Common myeloid progenitor, CD34-positive (primary cell): ENCODE results near the gene SNX1.

Source experiments
- CTCF ChIA-PET: fragments of 350-600 bp; sonication (Branson Sonifier 250); formaldehyde crosslinking; loops from one replicate; lab custom pipeline; 2021; ENCODE audit warnings: antibody characterized with exemption; lab: Charles Lee
- POLR2A ChIA-PET: fragments of 350-600 bp; sonication (Branson Sonifier 250); formaldehyde crosslinking; loops from one replicate; lab custom pipeline; 2021; ENCODE audit warnings: antibody characterized with exemption; lab: Charles Lee
- DNase-seq, 3 donors: peaks; one replicate each; pipeline versions ENCODE4 v3.0.0 to v3.0.0-alpha.2; 2013
- H3K27ac ChIP-seq, 2 experiments: 1 replicate in 1 of 2; 2 replicates in 1 of 2; pipeline ENCODE4 v1.7.0; 2013; ENCODE audit warnings: inconsistent platforms in 2 of 2, low read length in 2 of 2, mild to moderate bottlenecking in 2 of 2, low read depth in 1 of 2, moderate library complexity in 1 of 2; ENCODE audit not compliant: severe bottlenecking in 2 of 2, insufficient read depth in 1 of 2, poor library complexity in 1 of 2
- H3K27me3 ChIP-seq, 5 experiments: replicated peaks in 2 of 5; 1 replicate in 3 of 5; 2 replicates in 2 of 5; pipeline versions ENCODE4 v1.6.1 to v1.7.0; 2013; ENCODE audit warnings: low read length in 4 of 5, mild to moderate bottlenecking in 2 of 5, moderate library complexity in 2 of 5, inconsistent platforms in 1 of 5; ENCODE audit not compliant: insufficient read depth in 5 of 5, control insufficient read depth in 4 of 5
- H3K36me3 ChIP-seq, 4 experiments: 1 replicate in 2 of 4; 2 replicates in 2 of 4; pipeline versions ENCODE4 v1.6.1 to v1.7.0; 2013; ENCODE audit warnings: low read length in 3 of 4, control low read depth in 1 of 4, mild to moderate bottlenecking in 1 of 4; ENCODE audit not compliant: control insufficient read depth in 4 of 4, insufficient read depth in 4 of 4
- H3K4me1 ChIP-seq, 4 experiments: 1 replicate in 3 of 4; 2 replicates in 1 of 4; pipeline versions ENCODE4 v1.6.1 to v1.7.1; 2013; ENCODE audit warnings: low read length in 3 of 4, mild to moderate bottlenecking in 3 of 4, control low read depth in 1 of 4, inconsistent platforms in 1 of 4, moderate library complexity in 1 of 4; ENCODE audit not compliant: control insufficient read depth in 4 of 4, insufficient read depth in 4 of 4; ENCODE audit errors: control extremely low read depth in 1 of 4
- H3K4me3 ChIP-seq, 7 experiments: 1 replicate in 4 of 7; 2 replicates in 3 of 7; pipeline versions ENCODE4 v1.5.1 to v1.7.0; 2013; ENCODE audit warnings: mild to moderate bottlenecking in 7 of 7, low read length in 6 of 7, moderate library complexity in 6 of 7, inconsistent platforms in 2 of 7, low read depth in 2 of 7, control low read depth in 1 of 7; ENCODE audit not compliant: insufficient read depth in 4 of 7, control insufficient read depth in 1 of 7; ENCODE audit errors: extremely low read depth in 1 of 7
- H3K9me3 ChIP-seq, 5 experiments: 1 replicate in 4 of 5; 2 replicates in 1 of 5; pipeline versions ENCODE4 v1.6.1 to v1.7.1; 2013; ENCODE audit warnings: low read length in 4 of 5, mild to moderate bottlenecking in 2 of 5, inconsistent platforms in 1 of 5, low read depth in 1 of 5, moderate library complexity in 1 of 5; ENCODE audit not compliant: control insufficient read depth in 4 of 5, insufficient read depth in 2 of 5; ENCODE audit errors: control extremely low read depth in 1 of 5
- WGBS: methylation state at CpG from one replicate; pipeline ENCODE4 v1.1.5; 2013; ENCODE audit not compliant: insufficient coverage; 5-methylcytosine and 5-hydroxymethylcytosine counted together

Gene SNX1

DNA sequence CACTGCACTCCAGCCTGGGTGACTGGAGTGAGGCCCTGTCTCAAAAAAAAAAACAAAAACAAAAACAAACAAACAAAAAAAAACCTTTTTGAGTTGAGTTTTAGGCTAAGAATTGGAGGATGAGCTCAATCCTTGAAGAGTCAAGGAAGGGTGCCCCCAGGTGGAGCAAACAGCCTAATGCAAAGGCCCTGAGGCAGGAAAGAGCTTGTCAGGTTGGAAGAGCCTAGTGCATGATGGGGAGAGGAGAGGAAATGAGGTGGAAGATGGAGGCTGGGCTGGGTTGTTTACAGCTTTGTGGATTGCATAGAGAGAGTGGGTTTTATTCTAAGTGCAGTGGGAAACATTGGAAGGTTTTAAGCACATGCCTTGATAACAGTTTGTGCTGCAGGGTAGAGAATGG, 53.6 kb downstream of the SNX1 start:
- Histone ChIP-seq H3K27me3 (peaks cover 0 to 29% (median 9%) of the 10 kb centered on the region in 5 experiments), H3K27ac (no peak overlapping the region), H3K4me3 (no peak overlapping the region), H3K36me3 (peaks cover 3 to 21% (median 10%) of the 10 kb centered on the region in 4 experiments), H3K4me1 (peaks cover 0 to 37% (median 22%) of the 10 kb centered on the region in 4 experiments), H3K9me3 (no peaks in the 10 kb centered on the region)
- ChIA-PET POLR2A (no interaction called here), CTCF (interaction anchor here (1.1 to 1.6 kb wide), 3 partner anchors 8 to 48 kb away, joined by 4 read pairs; no protein-coding TSS in a partner anchor)
- no peak for DNase-seq

DNA sequence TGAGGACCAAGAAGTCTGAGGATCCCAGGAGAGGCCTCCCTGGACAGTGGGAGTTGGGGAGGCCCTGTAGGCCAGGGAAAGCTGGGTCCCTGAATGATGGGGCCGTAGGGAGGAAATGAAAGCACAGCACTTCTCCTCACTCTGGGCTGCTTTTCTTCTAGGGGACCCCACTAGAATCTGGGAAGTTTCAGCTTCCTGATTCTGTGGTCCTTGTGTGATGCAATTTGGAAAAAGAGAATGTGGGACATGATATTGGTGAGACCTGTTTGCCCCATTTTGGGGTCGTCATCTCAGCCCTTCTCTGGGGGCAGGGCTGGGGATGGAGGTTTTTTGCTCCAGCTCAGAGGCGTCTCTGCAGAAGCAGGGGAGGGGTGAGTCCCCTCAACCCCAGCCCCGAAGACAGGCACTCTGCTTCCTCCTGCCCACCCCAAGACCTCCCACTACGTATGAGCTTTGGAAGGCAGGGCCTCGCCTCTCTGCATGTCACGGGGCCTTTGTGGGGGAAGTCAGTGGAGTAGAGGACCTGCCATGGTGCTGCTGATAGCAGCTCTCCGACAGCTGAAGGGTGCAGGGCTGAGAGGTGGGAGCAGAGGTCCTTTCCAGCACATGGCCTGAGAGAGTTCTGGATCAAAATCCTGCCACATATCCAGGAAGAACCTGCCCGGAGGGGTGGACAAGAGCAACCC, 54.3 kb downstream of the SNX1 start:
- peak in 2 of 3 donors; percentile 63 to 81 for DNase-seq
- Histone ChIP-seq H3K27ac (no peak overlapping the region), H3K4me3 (peak overlapping the region in 1 of 7 experiments; percentile 11), H3K9me3 (no peaks in the 10 kb centered on the region), H3K27me3 (peaks cover 0 to 29% (median 9%) of the 10 kb centered on the region in 5 experiments), H3K4me1 (peaks cover 0 to 37% (median 22%) of the 10 kb centered on the region in 4 experiments), H3K36me3 (peaks cover 3 to 18% (median 11%) of the 10 kb centered on the region in 4 experiments)
- 44% methylated on average over 6 of the region's 9 CpGs for WGBS
- CTCF ChIA-PET, result interaction anchor here (0.9 to 1.6 kb wide), 4 partner anchors 8 to 48 kb away, joined by 4 read pairs; no protein-coding TSS in a partner anchor
- POLR2A ChIA-PET, result no interaction called here

DNA sequence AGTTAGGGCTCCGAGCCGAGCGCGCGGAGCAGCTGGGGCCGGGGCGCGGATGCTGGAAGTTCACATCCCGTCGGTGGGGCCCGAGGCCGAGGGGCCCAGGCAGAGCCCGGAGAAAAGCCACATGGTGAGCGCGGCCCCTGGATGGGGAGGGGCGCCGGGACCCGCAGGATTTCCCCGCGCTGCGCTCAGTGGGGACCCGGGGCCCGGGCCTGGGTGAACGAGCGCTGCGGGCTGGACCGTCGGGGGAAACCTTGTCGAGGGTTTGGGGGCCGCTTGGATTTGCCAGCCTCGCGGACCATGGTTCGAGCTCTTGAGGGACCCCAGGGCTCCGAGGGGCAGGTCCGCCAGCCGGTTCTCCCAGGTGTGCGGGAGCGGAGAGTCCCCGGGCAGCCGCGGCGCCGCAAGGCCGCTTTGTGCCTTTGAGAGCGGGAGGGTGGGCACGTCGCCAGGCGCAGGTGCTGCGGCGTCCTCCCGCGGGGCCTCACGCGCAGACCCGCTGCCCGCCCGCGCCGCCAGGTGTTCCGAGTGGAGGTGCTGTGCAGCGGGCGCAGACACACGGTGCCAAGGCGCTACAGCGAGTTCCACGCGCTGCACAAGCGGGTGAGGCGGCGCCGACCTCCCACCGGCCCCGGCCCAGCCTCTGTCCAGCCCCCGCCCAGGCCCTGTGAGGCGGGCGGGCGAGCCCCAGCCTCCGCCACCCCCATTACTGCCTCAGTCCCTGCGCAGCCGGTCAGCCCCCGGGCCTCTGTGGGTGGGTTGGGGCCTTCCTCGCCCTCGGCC, 56.1 kb downstream of the SNX1 start, which contains the start of gene SNX22:
Gene SNX22, plus strand, starts transcription at position 5 of the 780 bp plus-strand sequence. Its CDS starts 45 bp downstream, at position 50.
- H3K9me3 ChIP-seq, result no peaks in the 10 kb centered on the region
- H3K36me3 ChIP-seq, result peaks cover 5 to 29% (median 23%) of the 10 kb centered on the region in 4 experiments
- ChIA-PET CTCF (interaction anchor here (1.4 to 3.2 kb wide), 2 partner anchors 11 to 59 kb away, joined by 4 to 27 read pairs; partner anchors contain the start of genes CIAO2A and PPIB), POLR2A (interaction anchor here (1.0 kb wide), 1 partner anchor 66 kb away, joined by 3 read pairs; no protein-coding TSS in a partner anchor)
- H3K4me1 ChIP-seq, result peaks cover 0 to 37% (median 22%) of the 10 kb centered on the region in 4 experiments
- 3% methylated on average over 51 of the region's 83 CpGs for WGBS
- H3K4me3 ChIP-seq, result peak within 1 kb of the TSS; percentile 19 to 78 (median 63)
- no peak within 1 kb of the TSS for H3K27ac ChIP-seq
- peaks cover 0 to 29% (median 9%) of the 10 kb centered on the region in 5 experiments for H3K27me3 ChIP-seq
- DNase-seq, result peak in 2 of 3 donors; percentile 33 to 42

DNA sequence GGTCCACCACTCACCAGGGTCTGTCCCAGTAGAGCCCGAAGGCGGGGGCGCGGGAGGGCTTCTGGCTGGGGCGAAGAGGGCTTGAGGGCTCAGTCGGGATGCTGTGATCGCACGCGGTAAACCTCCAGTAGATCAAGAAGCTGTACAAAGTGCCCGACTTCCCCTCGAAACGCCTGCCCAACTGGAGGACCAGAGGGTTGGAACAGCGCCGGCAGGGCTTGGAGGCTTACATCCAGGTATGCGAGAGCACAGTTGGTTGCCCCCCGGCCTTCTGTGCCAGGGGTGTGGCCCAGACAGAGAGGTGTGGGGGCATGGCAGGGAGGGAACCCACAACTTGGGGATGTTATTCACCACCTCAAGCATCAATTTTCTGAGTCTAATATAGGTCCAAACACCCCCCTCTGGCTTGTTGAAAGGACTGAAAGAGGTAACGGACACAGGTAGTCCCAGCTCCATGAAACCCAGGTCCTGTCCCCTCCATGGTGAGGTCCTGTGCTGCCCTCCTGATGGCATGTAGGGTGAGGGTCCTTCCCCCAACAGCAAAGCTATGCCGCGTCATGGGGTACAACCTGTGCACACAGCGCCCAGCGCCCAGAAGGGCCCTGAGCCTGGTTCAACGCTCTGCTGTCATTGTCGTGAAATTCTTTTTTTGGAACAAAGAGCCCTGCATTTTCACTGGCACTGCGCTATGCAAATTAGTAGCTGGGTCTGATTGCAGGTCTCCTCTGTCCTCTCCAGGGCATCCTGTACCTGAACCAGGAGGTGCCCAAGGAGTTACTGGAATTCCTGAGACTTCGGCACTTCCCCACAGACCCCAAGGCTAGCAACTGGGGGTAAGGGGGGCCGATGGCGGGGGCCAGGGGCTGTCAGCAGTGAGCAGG, 57.0 kb downstream of the SNX1 start:
- Histone ChIP-seq H3K9me3 (no peaks in the 10 kb centered on the region), H3K36me3 (peaks cover 7 to 37% (median 31%) of the 10 kb centered on the region in 4 experiments), H3K27ac (no peak overlapping the region), H3K4me1 (peaks cover 0 to 37% (median 22%) of the 10 kb centered on the region in 4 experiments), H3K27me3 (peaks cover 0 to 29% (median 9%) of the 10 kb centered on the region in 5 experiments), H3K4me3 (peak overlapping the region in 4 of 7 experiments; percentile 39 to 78 (median 68))
- POLR2A ChIA-PET, result interaction anchor here (0.6 to 2.1 kb wide), 4 partner anchors 10 to 758 kb away, joined by 3 to 15 read pairs (median 5); partner anchors contain the start of genes PPIB and SNX1
- WGBS, result 23% methylated on average over 21 of the region's 27 CpGs
- DNase-seq, result peak in 2 of 3 donors; percentile 45 to 48
- CTCF ChIA-PET, result interaction anchor here (1.1 to 3.2 kb wide), 9 partner anchors 9 to 67 kb away, joined by 3 to 27 read pairs (median 6); partner anchors contain the start of genes CIAO2A and PPIB

DNA sequence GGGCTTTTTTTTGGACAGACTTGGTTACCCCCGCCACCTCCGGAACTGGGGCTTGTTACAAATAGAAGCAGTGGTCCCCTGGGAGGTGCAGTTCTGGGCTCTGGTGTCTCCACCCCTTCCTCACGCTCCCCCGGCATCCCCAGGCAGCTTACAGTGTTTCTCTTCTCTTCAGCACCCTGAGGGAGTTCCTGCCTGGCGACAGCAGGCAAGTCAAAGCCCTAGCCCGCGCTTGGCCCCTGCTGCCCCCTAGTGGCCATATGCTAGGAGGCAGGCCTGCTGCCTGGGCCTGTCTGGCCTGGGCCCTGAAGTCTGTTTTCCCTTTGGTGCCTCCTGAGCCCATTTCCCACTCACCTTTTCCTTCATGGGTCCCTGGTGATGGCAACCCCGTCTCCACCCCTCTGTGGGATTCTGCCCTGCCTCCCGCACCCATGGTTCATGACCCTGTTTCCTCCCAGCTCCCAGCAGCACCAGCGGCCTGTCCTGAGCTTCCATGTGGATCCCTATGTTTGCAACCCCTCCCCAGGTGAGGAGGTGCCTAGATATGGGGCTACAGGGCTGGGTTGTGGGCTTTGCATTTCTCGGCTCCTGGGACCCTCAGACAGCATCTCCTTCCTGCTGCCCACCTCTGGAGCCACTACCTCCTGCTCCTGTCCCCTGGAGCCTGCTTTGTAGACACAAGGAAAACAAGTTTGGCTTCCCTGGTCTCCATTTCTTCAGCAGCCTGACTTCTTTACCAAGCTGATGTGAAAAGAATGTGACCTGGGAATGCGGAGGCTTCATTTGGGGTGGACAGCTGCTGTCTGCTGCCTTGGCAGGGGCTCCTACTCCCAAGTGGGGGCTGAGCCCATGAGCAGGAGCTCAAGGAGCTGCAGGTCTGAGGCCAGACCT, 57.9 kb downstream of the SNX1 start:
- Histone ChIP-seq H3K9me3 (no peaks in the 10 kb centered on the region), H3K36me3 (peaks cover 12 to 47% (median 41%) of the 10 kb centered on the region in 4 experiments), H3K27ac (no peak overlapping the region), H3K4me3 (peak overlapping the region in 1 of 7 experiments; percentile 42), H3K27me3 (peaks cover 0 to 29% (median 9%) of the 10 kb centered on the region in 5 experiments), H3K4me1 (peaks cover 0 to 37% (median 22%) of the 10 kb centered on the region in 4 experiments)
- WGBS, result 30% methylated on average over 12 of the region's 12 CpGs
- DNase-seq, result peak; percentile 83 to 92 (median 91)
- CTCF ChIA-PET, result interaction anchor here (1.0 to 3.2 kb wide), 14 partner anchors 9 to 73 kb away, joined by 3 to 27 read pairs (median 4); partner anchors contain the start of genes CIAO2A, PPIB and SNX1
- POLR2A ChIA-PET, result interaction anchor here (1.0 to 2.1 kb wide), 3 partner anchors 9 to 68 kb away, joined by 3 to 15 read pairs (median 6); partner anchors contain the start of genes PPIB and SNX1
